Globus pallidus (tissue), 1 donor: ENCODE results near the gene CACNB2.

ENCODE experiments used
- DNase-seq: peaks from one replicate; pipeline ENCODE4 v3.0.0-alpha.2; 2015; ENCODE audit warnings: low spot score

CACNB2 gene

GRCh38 chr10:18140149-18140956 is at the start of gene CACNB2:
Gene CACNB2 (plus strand): TSS chr10:18140424.
- peak; percentile 45 for DNase-seq

- no peak for DNase-seq
These were observed 45.9 kb upstream of the CACNB2 start for GRCh38 chr10:18094332-18094731.

- DNase-seq: no peak
These were observed 45.4 kb upstream of the CACNB2 start for GRCh38 chr10:18094793-18095192.

- no peak for DNase-seq
These were observed 42.7 kb upstream of the CACNB2 start for GRCh38 chr10:18097524-18097923.

GRCh38 chr10:18098201-18098600 is 42.0 kb upstream of the CACNB2 start:
- DNase-seq: no peak

- DNase-seq: no peak
These were observed 40.8 kb upstream of the CACNB2 start for GRCh38 chr10:18099415-18099814.

- no peak for DNase-seq
These were observed 39.6 kb upstream of the CACNB2 start for GRCh38 chr10:18100669-18101068.

- no peak for DNase-seq
These were observed 37.8 kb upstream of the CACNB2 start for GRCh38 chr10:18102404-18102803.

GRCh38 chr10:18104223-18104872 is 35.9 kb upstream of the CACNB2 start:
- peak; percentile 19 for DNase-seq

- DNase-seq: no peak
These were observed 30.8 kb upstream of the CACNB2 start for GRCh38 chr10:18109341-18109870.

GRCh38 chr10:18113881-18114280 is 26.3 kb upstream of the CACNB2 start:
- DNase-seq: no peak

GRCh38 chr10:18117276-18117675 is 22.9 kb upstream of the CACNB2 start:
- DNase-seq: no peak

- no peak for DNase-seq
These were observed 17.5 kb upstream of the CACNB2 start for GRCh38 chr10:18122753-18123152.

- no peak for DNase-seq
These were observed 7.2 kb upstream of the CACNB2 start for GRCh38 chr10:18133046-18133445.

- DNase-seq: no peak
These were observed 5.7 kb upstream of the CACNB2 start for GRCh38 chr10:18134509-18134908.

- DNase-seq: no peak
These were observed 5.3 kb upstream of the CACNB2 start for GRCh38 chr10:18134921-18135320.

- no peak for DNase-seq
These were observed 4.0 kb upstream of the CACNB2 start for GRCh38 chr10:18136073-18136791.

- DNase-seq: no peak
These were observed 3.1 kb upstream of the CACNB2 start for GRCh38 chr10:18137111-18137510.

GRCh38 chr10:18140957-18141845 is 977 bp downstream of the CACNB2 start:
- DNase-seq: no peak

GRCh38 chr10:18142151-18142550 is 1.9 kb downstream of the CACNB2 start:
- no peak for DNase-seq

GRCh38 chr10:18144396-18144795 is 4.2 kb downstream of the CACNB2 start:
- no peak for DNase-seq

GRCh38 chr10:18144928-18145327 is 4.7 kb downstream of the CACNB2 start:
- DNase-seq: no peak
